CD4-positive, alpha-beta T cell treated with Interleukin-17A for 1 hour (primary cell): ENCODE data around the gene NRXN3.

Experiments used
- DNase-seq: peaks from one replicate; pipeline ENCODE4 v3.0.0-alpha.2; 2020

Gene NRXN3

DNA sequence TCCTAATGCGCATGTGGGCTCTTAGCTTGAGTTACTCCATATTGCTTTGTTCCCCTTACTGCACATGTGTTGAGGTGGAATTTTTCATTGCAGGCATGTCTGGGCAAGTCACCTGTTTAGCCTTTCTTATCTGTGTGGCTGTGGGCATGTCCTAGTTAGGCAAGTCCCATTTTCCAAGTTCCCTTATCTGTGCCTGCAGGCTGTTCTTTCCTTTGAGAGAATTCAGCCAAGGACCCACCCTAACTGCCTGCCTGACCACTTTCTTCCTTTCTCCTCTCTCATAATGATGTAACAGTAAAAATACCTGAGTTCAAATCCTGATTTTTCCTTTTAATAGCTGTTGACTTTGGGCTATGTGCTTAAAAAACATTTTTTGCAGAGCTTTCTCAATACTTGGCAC, 870.6 kb downstream of the NRXN3 start:
- DNase-seq: no peak

- no peak for DNase-seq
Measured at GRCh38 chr14:79043194-79043889, 873.2 kb downstream of the NRXN3 start.

GRCh38 chr14:79044894-79045624, 874.9 kb downstream of the NRXN3 start:
- DNase-seq: no peak

- no peak for DNase-seq
Measured at GRCh38 chr14:79050787-79051727, 880.9 kb downstream of the NRXN3 start.

- no peak for DNase-seq
Measured at GRCh38 chr14:79051742-79052141, 881.6 kb downstream of the NRXN3 start.

- no peak for DNase-seq
Measured at GRCh38 chr14:79056879-79057278, 886.7 kb downstream of the NRXN3 start.

DNA sequence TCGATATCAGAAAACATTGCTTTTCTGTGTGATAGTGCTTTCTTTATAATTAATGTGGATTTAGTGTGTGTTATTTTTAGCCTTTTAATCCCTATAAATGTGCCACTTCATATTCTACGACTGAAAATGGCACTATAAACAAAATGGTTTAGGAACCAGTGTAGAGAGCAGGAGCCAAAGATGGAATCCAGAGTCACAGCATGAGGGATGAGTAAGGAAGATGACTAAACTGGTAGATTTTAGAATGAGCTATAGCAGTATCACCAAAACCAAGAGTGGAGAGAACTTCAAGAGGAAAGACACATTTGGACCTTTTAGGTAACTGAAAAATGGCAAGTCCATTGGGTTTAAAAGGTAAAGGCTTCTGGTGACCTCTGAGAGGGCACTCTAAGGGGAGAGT, 887.2 kb downstream of the NRXN3 start:
- no peak for DNase-seq

GRCh38 chr14:79062226-79062625, 892.1 kb downstream of the NRXN3 start:
- no peak for DNase-seq

- no peak for DNase-seq
Measured at GRCh38 chr14:79064214-79064613, 894.0 kb downstream of the NRXN3 start.

DNA sequence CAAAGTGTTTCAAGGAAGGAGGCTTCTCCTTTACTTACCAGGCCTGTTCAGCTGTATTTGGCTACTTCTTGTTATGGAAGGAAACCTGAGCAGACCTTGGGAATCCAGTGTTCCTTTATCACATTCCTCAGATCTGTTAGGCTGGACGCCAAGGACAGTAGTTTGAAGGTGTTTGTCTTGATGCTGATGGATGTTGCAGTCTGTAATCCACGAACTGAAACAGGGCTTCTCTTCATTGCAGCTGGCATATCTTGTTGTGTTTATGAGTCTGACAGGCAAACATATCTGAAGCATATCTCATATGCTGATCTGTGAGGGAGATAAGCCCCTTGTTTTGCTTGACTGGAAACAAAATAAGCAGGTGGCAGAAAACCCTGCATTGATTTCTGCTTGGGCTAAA, 904.3 kb downstream of the NRXN3 start:
- DNase-seq: no peak

DNA sequence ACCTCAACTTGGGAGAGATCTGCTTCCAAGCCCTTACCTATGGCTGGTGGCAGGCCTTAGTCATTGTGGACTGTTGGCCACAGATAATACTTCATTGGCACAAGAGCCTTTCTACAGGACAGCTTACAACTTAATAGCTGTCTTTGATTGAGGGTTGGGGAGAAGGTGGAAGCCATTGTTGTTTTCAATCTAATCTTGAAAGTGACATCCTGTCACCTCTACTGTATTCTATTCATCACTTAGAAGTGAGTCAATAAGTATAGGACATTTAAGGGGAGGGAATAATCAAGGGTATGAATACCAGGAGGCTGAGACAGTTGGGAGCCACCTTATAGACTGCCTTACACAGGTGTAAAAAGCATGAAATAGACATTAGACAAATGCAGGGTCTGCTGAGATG, 906.3 kb downstream of the NRXN3 start:
- DNase-seq: no peak

GRCh38 chr14:79077096-79077495, 906.9 kb downstream of the NRXN3 start:
- no peak for DNase-seq

DNA sequence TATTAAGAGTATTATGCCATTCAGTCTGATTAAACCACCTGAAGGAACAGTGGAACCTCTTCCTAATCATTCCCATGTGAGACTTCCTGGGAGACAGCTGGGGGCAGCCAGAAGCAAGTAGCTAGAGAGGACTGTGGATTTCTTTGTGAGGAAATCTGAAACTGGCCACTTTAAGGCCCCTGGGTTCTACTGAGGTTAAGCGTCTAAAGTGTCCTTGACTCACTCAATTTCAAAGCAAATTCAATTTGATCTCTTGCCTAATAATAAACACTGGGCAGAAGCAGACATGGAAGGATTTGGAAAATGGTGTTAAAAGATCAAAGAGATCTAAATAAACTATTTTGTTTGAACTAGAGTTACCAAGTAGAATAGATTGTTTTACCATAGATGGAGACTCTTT, 909.9 kb downstream of the NRXN3 start:
- DNase-seq: no peak

GRCh38 chr14:79082883-79083282, 912.7 kb downstream of the NRXN3 start:
- no peak for DNase-seq

DNA sequence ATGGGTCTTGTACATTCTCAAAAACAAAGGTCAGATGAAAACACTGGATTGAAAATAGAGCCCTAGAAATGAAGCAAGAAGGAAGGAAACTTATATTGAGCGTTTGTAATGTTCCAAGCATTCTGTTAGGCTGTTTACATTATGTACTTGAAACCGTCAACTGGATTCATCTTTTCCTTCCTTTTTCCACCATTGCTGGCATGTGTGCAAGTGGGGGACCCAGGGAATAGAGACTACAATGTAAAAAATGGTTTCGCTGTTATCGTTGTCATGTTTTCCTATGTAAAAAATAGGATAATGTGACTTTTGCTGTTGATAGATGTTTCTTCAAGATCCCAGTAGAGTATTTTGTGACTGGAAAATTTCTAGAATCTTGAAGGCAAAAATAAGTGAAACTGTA, 913.2 kb downstream of the NRXN3 start:
- DNase-seq: no peak

DNA sequence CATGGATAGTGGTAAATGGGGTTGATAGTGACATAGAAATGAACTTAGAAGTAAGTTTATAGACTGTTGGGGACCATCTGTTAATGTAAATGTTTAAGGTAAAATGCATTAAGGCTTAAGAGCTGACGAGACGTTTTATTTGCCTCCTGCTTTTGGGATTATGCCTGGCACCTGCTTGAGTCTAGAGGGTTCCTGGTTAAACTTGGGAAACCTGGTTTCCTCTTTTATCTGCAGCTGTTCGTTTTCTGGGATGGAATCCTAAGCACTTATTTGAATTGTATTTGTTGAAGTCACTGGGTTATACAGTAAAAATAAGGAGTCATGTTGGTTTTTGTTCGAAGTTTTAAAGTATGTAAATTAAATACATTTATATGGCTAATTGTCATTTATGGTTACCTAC, 914.7 kb downstream of the NRXN3 start:
- no peak for DNase-seq

GRCh38 chr14:79089576-79089975, 919.4 kb downstream of the NRXN3 start:
- DNase-seq: no peak

- DNase-seq: no peak
Measured at GRCh38 chr14:79090641-79091180, 920.5 kb downstream of the NRXN3 start.

- no peak for DNase-seq
Measured at GRCh38 chr14:79091381-79091963, 921.3 kb downstream of the NRXN3 start.

DNA sequence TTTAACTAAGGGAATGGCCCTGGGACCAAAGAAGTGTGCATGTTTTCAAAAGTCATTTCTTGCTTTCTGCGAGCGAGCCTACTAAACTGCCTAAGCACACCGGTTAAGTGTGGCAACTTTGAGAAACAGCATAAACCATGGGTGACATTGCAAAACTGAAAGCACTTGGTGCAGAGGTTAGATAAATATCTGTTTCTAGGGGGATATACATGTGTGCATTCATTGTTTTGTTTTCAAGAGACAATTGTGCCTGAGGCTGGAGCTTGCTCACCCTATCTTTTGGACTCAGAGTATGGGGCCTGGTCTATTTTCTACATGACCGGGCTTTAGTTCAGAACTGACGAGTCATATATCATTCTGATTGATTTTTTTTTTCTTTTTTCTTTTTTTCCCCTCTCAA, 923.4 kb downstream of the NRXN3 start:
- DNase-seq: no peak

- no peak for DNase-seq
Measured at GRCh38 chr14:79094951-79095350, 924.8 kb downstream of the NRXN3 start.

DNA sequence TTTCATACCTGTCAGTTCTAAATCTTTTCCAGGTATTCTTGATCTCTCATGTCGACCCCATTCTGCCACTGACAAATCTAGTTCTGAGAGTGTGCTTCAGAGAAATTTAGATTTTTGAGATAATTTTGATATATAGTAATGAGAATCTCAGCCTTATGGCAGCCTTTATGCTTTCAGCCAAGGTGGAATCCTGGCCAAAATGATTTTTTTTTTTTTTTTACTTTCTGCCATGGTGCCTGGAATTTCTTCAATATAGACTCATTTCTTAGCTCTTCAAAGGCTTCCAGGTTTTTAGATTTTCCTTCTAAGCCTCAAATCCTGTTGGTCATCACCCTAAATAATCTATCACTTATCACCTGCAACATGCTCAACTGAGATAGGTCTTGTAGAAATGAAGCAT, 926.6 kb downstream of the NRXN3 start:
- DNase-seq: no peak

- no peak for DNase-seq
Measured at GRCh38 chr14:79098324-79098723, 928.2 kb downstream of the NRXN3 start.
